OCI-LY7 (cell line): Measurements from ENCODE around the gene ACAD8. TPM values are rescaled to one million over a fixed set of nuclear protein-coding genes. Genes with fewer than 3 reads are reported as not detected.

Experiments
- BruUV-seq: library from RNA; stranded (reverse); fragments of 400-500 nt; replicated peaks from 2 replicates; lab custom pipeline; 2021; lab: Mats Ljungman, UMichigan
- CTCF ChIA-PET: fragments of 300-600 bp; sonication (Branson Sonifier 250); formaldehyde crosslinking; loops from one replicate; lab custom pipeline; 2022; ENCODE audit warnings: antibody characterized with exemption; ENCODE audit not compliant: unreplicated experiment; lab: Charles Lee
- POLR2A ChIA-PET: fragments of 300-600 bp; sonication (Branson Sonifier 250); formaldehyde crosslinking; loops from one replicate; lab custom pipeline; 2022; ENCODE audit warnings: antibody characterized with exemption; lab: Charles Lee
- DNase-seq: peaks from one replicate; pipeline ENCODE4 v3.0.0-alpha.2; 2015; ENCODE audit warnings: low spot score
- H2AFZ ChIP-seq: fragments of 200-600 bp; sonication (generic), shearing (Covaris generic); 2 replicates; pipeline ENCODE4 v1.6.1; 2014; ENCODE audit warnings: mild to moderate bottlenecking, antibody characterized with exemption, low read length, moderate library complexity
- H3K27ac ChIP-seq: fragments of 200-600 bp; sonication (generic); 2 replicates; pipeline ENCODE4 v1.5.1; 2014; ENCODE audit warnings: mixed run types, low read depth, mild to moderate bottlenecking, moderate library complexity, low read length, inconsistent platforms; ENCODE audit not compliant: poor library complexity, severe bottlenecking
- H3K36me3 ChIP-seq: fragments of 200-600 bp; sonication (generic); 2 replicates; pipeline ENCODE4 v1.6.1; 2014; ENCODE audit warnings: mild to moderate bottlenecking, antibody characterized with exemption, low read length, moderate library complexity, mixed read lengths; ENCODE audit not compliant: insufficient read depth
- H3K4me1 ChIP-seq: fragments of 200-600 bp; sonication (generic); 2 replicates; pipeline ENCODE4 v1.5.1; 2014; ENCODE audit warnings: mild to moderate bottlenecking, low read length; ENCODE audit not compliant: insufficient read depth, poor library complexity, severe bottlenecking
- H3K4me2 ChIP-seq: fragments of 200-600 bp; sonication (generic); 2 replicates; pipeline ENCODE4 v1.6.1; 2014; ENCODE audit warnings: mild to moderate bottlenecking, low read length
- H3K4me3 ChIP-seq: fragments of 200-600 bp; sonication (generic); 2 replicates; pipeline ENCODE4 v1.5.1; 2014; ENCODE audit warnings: mild to moderate bottlenecking, low read depth, low read length; ENCODE audit not compliant: poor library complexity, severe bottlenecking
- H3K79me2 ChIP-seq: fragments of 200-600 bp; sonication (generic); 2 replicates; pipeline ENCODE4 v1.6.1; 2016; ENCODE audit warnings: low read depth, mild to moderate bottlenecking, low read length, moderate library complexity, mixed read lengths; ENCODE audit not compliant: insufficient read depth
- H3K9me2 ChIP-seq: fragments of 200-600 bp; sonication (generic); 2 replicates; pipeline ENCODE4 v1.6.1; 2016; ENCODE audit warnings: mild to moderate bottlenecking, low read length, mixed read lengths; ENCODE audit not compliant: insufficient read depth
- H3K9me3 ChIP-seq: fragments of 200-600 bp; sonication (generic); 2 replicates; pipeline ENCODE4 v1.6.1; 2014; ENCODE audit warnings: mild to moderate bottlenecking, mixed run types, low read length, mixed read lengths
- H4K20me1 ChIP-seq: fragments of 200-600 bp; sonication (generic); 2 replicates; pipeline ENCODE4 v1.6.1; 2014; ENCODE audit warnings: mild to moderate bottlenecking, antibody characterized with exemption, low read length, moderate library complexity, mixed read lengths; ENCODE audit not compliant: insufficient read depth
- CTCF ChIP-seq: fragments of 200-600 bp; sonication (generic); conservative IDR thresholded peaks from 2 replicates; pipeline ENCODE4 v1.5.1; 2014; ENCODE audit warnings: mild to moderate bottlenecking, antibody characterized with exemption, low read length, moderate library complexity, mixed read lengths
- EZH2phosphoT487 ChIP-seq: fragments of 200-600 bp; sonication (generic); IDR thresholded peaks from 2 replicates; pipeline ENCODE4 v1.6.1; 2018; ENCODE audit warnings: low read depth, borderline replicate concordance, mild to moderate bottlenecking, mixed run types, antibody characterized with exemption, low read length, moderate library complexity, mixed read lengths
- intact Hi-C: fragments of 100-400 bp; cut with micrococcal nuclease; formaldehyde crosslinking; loops from one replicate; pipeline ENCODE4 v1.10.0; 2022; ENCODE audit not compliant: unreplicated experiment
- total RNA-seq, 2 experiments: library from RNA; depleted of rRNA in 1 of 2; stranded (reverse); fragments of >200 nt in 1 of 2; shearing (Covaris generic) in 1 of 2; gene quantifications; 2 replicates each; pipeline ENCODE4 v1.2.3, GENCODE V29; 2014 to 2022

The ACAD8 gene
- total RNA-seq, 2 experiments from 2014 or later: 24.7 to 29.7 TPM

- ChIA-PET CTCF (no interaction called here), POLR2A (no interaction called here)
- Histone ChIP-seq H3K4me1 (peaks cover 16% of the 10 kb centered on the region), H2AFZ (no peak overlapping the region), H3K9me2 (no peaks in the 10 kb centered on the region), H3K27ac (no peak overlapping the region), H3K4me3 (no peak overlapping the region), H3K36me3 (peaks cover 97% of the 10 kb centered on the region), H3K4me2 (no peak overlapping the region), H4K20me1 (peaks cover 37% of the 10 kb centered on the region), H3K9me3 (no peaks in the 10 kb centered on the region), H3K79me2 (peaks cover 94% of the 10 kb centered on the region)
- BruUV-seq: no TSS peak
- intact Hi-C loops: no loop called here
- DNase-seq: no peak
- TF ChIP-seq CTCF (no peak), EZH2phosphoT487 (no peak)
Measured at GRCh38 chr11:134216816-134217215, 36.6 kb upstream of the ACAD8 start.

- ChIA-PET CTCF (interaction anchor here (1.6 kb wide), 1 partner anchor 14 kb away, joined by 3 read pairs; no protein-coding TSS in a partner anchor), POLR2A (interaction anchor here (1.0 to 2.2 kb wide), 2 partner anchors 28 to 31 kb away, joined by 4 to 6 read pairs; partner anchors contain the start of gene ACAD8)
- TSS peak; percentile 65 for BruUV-seq
- intact Hi-C loops: no loop called here
- peaks cover 58% of the 10 kb centered on the region for H4K20me1 ChIP-seq
- TF ChIP-seq CTCF: no peak
- TF ChIP-seq EZH2phosphoT487: no peak
- H3K36me3 ChIP-seq: peaks cover 45% of the 10 kb centered on the region
- H3K27ac ChIP-seq: peak overlapping the region; percentile 81
- no peaks in the 10 kb centered on the region for H3K9me2 ChIP-seq
- peak; percentile 32 for DNase-seq
- H3K4me1 ChIP-seq: peaks cover 54% of the 10 kb centered on the region
- H2AFZ ChIP-seq: peak overlapping the region; percentile 39; the same call in 1 of the 2 replicates
- peak overlapping the region; percentile 97 for H3K4me3 ChIP-seq
- H3K4me2 ChIP-seq: peak overlapping the region; percentile 98
- no peaks in the 10 kb centered on the region for H3K9me3 ChIP-seq
- H3K79me2 ChIP-seq: peaks cover 68% of the 10 kb centered on the region
Measured at GRCh38 chr11:134223121-134223520, 30.2 kb upstream of the ACAD8 start.
